ENCODE data around the gene LPCAT3. TPM values are rescaled to one million over a fixed set of nuclear protein-coding genes. Genes with fewer than 3 reads are reported as not detected.

The LPCAT3 gene
- total RNA-seq, 1 donor from 2014 or later = 12.5 TPM

GRCh38 chr12:7034464-7034863 is 16.2 kb upstream of the LPCAT3 start:
- no peak for DNase-seq (ENCODE audit: low read depth)
- no peaks in the 10 kb centered on the region for H3K27me3 ChIP-seq (ENCODE audit: control insufficient read depth, insufficient read depth, low read length)

GRCh38 chr12:7032990-7033389 is 14.7 kb upstream of the LPCAT3 start:
- Histone ChIP-seq H3K4me3 (ENCODE audit: low read depth, low read length) (no peak overlapping the region), H3K27me3 (ENCODE audit: control insufficient read depth, insufficient read depth, low read length) (no peaks in the 10 kb centered on the region), H3K36me3 (ENCODE audit: control insufficient read depth, insufficient read depth, low read length) (no peaks in the 10 kb centered on the region)
- TF ChIP-seq CTCF (IDR thresholded peaks at IDR 0.05; ENCODE audit: insufficient read depth, low read length, poor library complexity, severe bottlenecking) = no peak
- DNase-seq (ENCODE audit: low read depth) = no peak

More at GRCh38 chr12:7034464-7034863, 16.2 kb upstream of the LPCAT3 start:
- Histone ChIP-seq H3K36me3 (ENCODE audit: control insufficient read depth, insufficient read depth, low read length) (no peaks in the 10 kb centered on the region), H3K4me3 (ENCODE audit: low read depth, low read length) (no peak overlapping the region)
- TF ChIP-seq CTCF (IDR thresholded peaks at IDR 0.05; ENCODE audit: insufficient read depth, low read length, poor library complexity, severe bottlenecking) = no peak

GRCh38 chr12:7031306-7031705 is 13.0 kb upstream of the LPCAT3 start:
- no peaks in the 10 kb centered on the region for H3K36me3 ChIP-seq (ENCODE audit: control insufficient read depth, insufficient read depth, low read length)
- TF ChIP-seq CTCF (IDR thresholded peaks at IDR 0.05; ENCODE audit: insufficient read depth, low read length, poor library complexity, severe bottlenecking) = no peak
- no peak for DNase-seq (ENCODE audit: low read depth)
- no peaks in the 10 kb centered on the region for H3K27me3 ChIP-seq (ENCODE audit: control insufficient read depth, insufficient read depth, low read length)
- no peak overlapping the region for H3K4me3 ChIP-seq (ENCODE audit: low read depth, low read length)

- H3K4me3 ChIP-seq (ENCODE audit: low read depth, low read length) = no peak overlapping the region
- no peak for DNase-seq (ENCODE audit: low read depth)
- H3K27me3 ChIP-seq (ENCODE audit: control insufficient read depth, insufficient read depth, low read length) = no peaks in the 10 kb centered on the region
- no peak for TF ChIP-seq CTCF (IDR thresholded peaks at IDR 0.05; ENCODE audit: insufficient read depth, low read length, poor library complexity, severe bottlenecking)
- no peaks in the 10 kb centered on the region for H3K36me3 ChIP-seq (ENCODE audit: control insufficient read depth, insufficient read depth, low read length)
Observed at GRCh38 chr12:7026854-7027253, 8.6 kb upstream of the LPCAT3 start.

GRCh38 chr12:7023114-7023513 is 4.8 kb upstream of the LPCAT3 start:
- H3K36me3 ChIP-seq (ENCODE audit: control insufficient read depth, insufficient read depth, low read length) = no peaks in the 10 kb centered on the region
- no peak overlapping the region for H3K4me3 ChIP-seq (ENCODE audit: low read depth, low read length)
- no peak for DNase-seq (ENCODE audit: low read depth)
- TF ChIP-seq CTCF (IDR thresholded peaks at IDR 0.05; ENCODE audit: insufficient read depth, low read length, poor library complexity, severe bottlenecking) = no peak
- no peaks in the 10 kb centered on the region for H3K27me3 ChIP-seq (ENCODE audit: control insufficient read depth, insufficient read depth, low read length)

GRCh38 chr12:7021956-7022355 is 3.7 kb upstream of the LPCAT3 start:
- H3K36me3 ChIP-seq (ENCODE audit: control insufficient read depth, insufficient read depth, low read length) = no peaks in the 10 kb centered on the region
- H3K4me3 ChIP-seq (ENCODE audit: low read depth, low read length) = no peak overlapping the region
- no peak for TF ChIP-seq CTCF (IDR thresholded peaks at IDR 0.05; ENCODE audit: insufficient read depth, low read length, poor library complexity, severe bottlenecking)
- no peak for DNase-seq (ENCODE audit: low read depth)
- H3K27me3 ChIP-seq (ENCODE audit: control insufficient read depth, insufficient read depth, low read length) = no peaks in the 10 kb centered on the region
